GM23248 (cell line): Measurements from ENCODE around the gene HCN2. TPM values are rescaled to one million over a fixed set of nuclear protein-coding genes. Genes with fewer than 3 reads are reported as not detected.

Experiments used
- DNase-seq: peaks from one replicate; pipeline ENCODE4 v3.0.0-alpha.2; 2015
- H2AFZ ChIP-seq: fragments of 200-600 bp; sonication (generic); 2 replicates; pipeline ENCODE4 v1.6.1; 2016; ENCODE audit warnings: antibody characterized with exemption
- H3F3A ChIP-seq: fragments of 200-600 bp; sonication (generic); 2 replicates; pipeline ENCODE4 v1.6.1; 2016; ENCODE audit warnings: mild to moderate bottlenecking, antibody characterized with exemption, mixed run types; ENCODE audit not compliant: insufficient read depth
- H3K27ac ChIP-seq: fragments of 200-600 bp; sonication (generic); 2 replicates; pipeline ENCODE4 v1.5.1; 2016; ENCODE audit warnings: mild to moderate bottlenecking
- H3K27me3 ChIP-seq: fragments of 200-600 bp; sonication (generic); replicated peaks from 2 replicates; pipeline ENCODE4 v1.6.1; 2016; ENCODE audit warnings: mild to moderate bottlenecking; ENCODE audit not compliant: insufficient read depth
- H3K36me3 ChIP-seq: fragments of 200-600 bp; sonication (generic); 2 replicates; pipeline ENCODE4 v1.6.1; 2016; ENCODE audit warnings: low read depth, mild to moderate bottlenecking
- H3K4me1 ChIP-seq: fragments of 200-600 bp; sonication (generic); 2 replicates; pipeline ENCODE4 v1.6.1; 2016; ENCODE audit warnings: mild to moderate bottlenecking; ENCODE audit not compliant: insufficient read depth
- H3K4me2 ChIP-seq: fragments of 200-600 bp; sonication (generic); one replicate; pipeline ENCODE4 v1.6.1; 2016; ENCODE audit warnings: mild to moderate bottlenecking; ENCODE audit not compliant: unreplicated experiment
- H3K4me3 ChIP-seq: fragments of 200-600 bp; sonication (generic); 2 replicates; pipeline ENCODE4 v1.5.1; 2016; ENCODE audit warnings: mild to moderate bottlenecking
- H3K79me2 ChIP-seq: fragments of 200-600 bp; sonication (generic); 2 replicates; pipeline ENCODE4 v1.6.1; 2016; ENCODE audit warnings: mild to moderate bottlenecking; ENCODE audit not compliant: insufficient read depth
- H3K9ac ChIP-seq: fragments of 200-600 bp; sonication (generic); 2 replicates; pipeline ENCODE4 v1.6.1; 2016; ENCODE audit warnings: mild to moderate bottlenecking
- H3K9me2 ChIP-seq: fragments of 200-600 bp; sonication (generic); 2 replicates; pipeline ENCODE4 v1.6.1; 2016; ENCODE audit warnings: mixed run types, mild to moderate bottlenecking, moderate library complexity; ENCODE audit not compliant: insufficient read depth
- H3K9me3 ChIP-seq: fragments of 200-600 bp; sonication (generic); one replicate; pipeline ENCODE4 v1.6.1; 2017; ENCODE audit warnings: low read depth
- H4K20me1 ChIP-seq: fragments of 200-600 bp; sonication (generic); 2 replicates; pipeline ENCODE4 v1.6.0; 2016; ENCODE audit not compliant: insufficient read depth
- EZH2 ChIP-seq: fragments of 200-600 bp; sonication (generic); IDR thresholded peaks from 2 replicates; pipeline ENCODE4 v1.6.1; 2018; ENCODE audit warnings: antibody characterized with exemption, mild to moderate bottlenecking; ENCODE audit not compliant: insufficient read depth, poor library complexity, severe bottlenecking
- EZH2phosphoT487 ChIP-seq: fragments of 200-600 bp; sonication (generic); IDR thresholded peaks from 2 replicates; pipeline ENCODE4 v1.6.1; 2018; ENCODE audit warnings: antibody characterized with exemption, moderate library complexity, mild to moderate bottlenecking, low read depth; ENCODE audit not compliant: insufficient read depth
- WGBS, 2 experiments: methylation state at CpG; one replicate each; pipeline ENCODE4 v1.1.6; 2015 to 2017; ENCODE audit warnings: low lambda C conversion rate in 2 of 2, low coverage in 1 of 2; ENCODE audit errors: missing lambda C conversion rate in 2 of 2; 5-methylcytosine and 5-hydroxymethylcytosine counted together
- in situ Hi-C: fragments of 300-500 bp; cut with MboI; formaldehyde crosslinking; loops from 2 replicates; pipeline ENCODE4 v1.15.0; 2020
- polyA plus RNA-seq: library from polyadenylated mRNA; unstranded; fragments of >200 nt; fragmentation: Nextera tagmentation; extraction: Ambion mirVana; gene quantifications from 2 replicates; pipeline ENCODE4 v1.2.1, GENCODE V29; 2016
- total RNA-seq: library from RNA; depleted of rRNA; stranded (reverse); fragments of >200 nt; shearing (Covaris generic); gene quantifications from 2 replicates; pipeline ENCODE4 v1.2.3, GENCODE V29; 2014

The HCN2 gene
- total and polyA plus RNA-seq, 2 experiments from 2014 or later, result 0.14 to 3.1 TPM

DNA sequence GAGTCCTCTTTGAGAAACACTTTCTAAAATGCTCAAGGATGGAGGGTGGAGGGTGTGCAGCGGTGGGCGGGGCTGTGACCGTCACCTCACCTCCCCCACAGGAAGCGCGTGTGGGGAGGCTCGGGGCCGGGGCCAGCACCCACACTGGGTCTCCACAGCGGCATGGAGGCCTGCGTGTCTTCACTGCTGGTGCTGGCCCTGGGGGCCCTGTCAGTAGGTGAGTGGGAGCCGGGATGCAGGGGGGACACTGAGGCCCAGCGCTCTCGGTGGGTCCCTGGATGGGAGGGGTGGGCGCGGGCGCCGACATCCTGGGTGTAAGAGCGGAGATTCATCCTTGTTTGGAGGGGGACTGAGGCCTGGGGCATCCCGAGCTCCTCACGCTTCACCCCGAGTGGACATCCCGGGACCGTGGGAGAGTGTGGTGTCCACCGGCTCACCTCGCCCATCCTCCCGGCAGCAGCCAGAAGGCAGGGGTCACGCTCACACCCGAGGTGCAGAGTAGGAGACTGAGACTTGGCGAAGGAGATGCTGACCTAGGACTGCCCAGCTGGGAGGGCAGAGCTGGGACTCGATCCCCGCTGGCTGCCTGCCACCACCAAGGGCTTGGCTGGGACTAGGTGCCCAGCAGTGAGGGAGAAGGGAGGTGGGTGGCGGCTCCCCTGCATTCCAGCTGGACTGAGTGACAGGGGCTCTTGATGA lies 45.6 kb upstream of the HCN2 start, which contains the start of gene GZMM:
GZMM (plus strand) TSS at position 144 of the 699 bp plus-strand sequence; CDS start at position 163, 19 bp downstream.
- 69 to 73% methylated on average over 29 to 30 of the region's 31 CpGs for WGBS, 2 experiments
- Histone ChIP-seq H3K79me2 (no peaks in the 10 kb centered on the region), H3K4me1 (no peaks in the 10 kb centered on the region), H4K20me1 (no peaks in the 10 kb centered on the region), H3K9me3 (no peaks in the 10 kb centered on the region), H3K9ac (no peak within 1 kb of the TSS), H3K9me2 (no peaks in the 10 kb centered on the region), H3K36me3 (no peaks in the 10 kb centered on the region), H2AFZ (no peak within 1 kb of the TSS), H3K4me2 (no peak within 1 kb of the TSS), H3F3A (no peaks in the 10 kb centered on the region), H3K27ac (no peak within 1 kb of the TSS), H3K4me3 (no peak within 1 kb of the TSS), H3K27me3 (no peaks in the 10 kb centered on the region)
- in situ Hi-C loops, result no loop called here
- no peak for TF ChIP-seq EZH2
- no peak for TF ChIP-seq EZH2phosphoT487
- no peak for DNase-seq

DNA sequence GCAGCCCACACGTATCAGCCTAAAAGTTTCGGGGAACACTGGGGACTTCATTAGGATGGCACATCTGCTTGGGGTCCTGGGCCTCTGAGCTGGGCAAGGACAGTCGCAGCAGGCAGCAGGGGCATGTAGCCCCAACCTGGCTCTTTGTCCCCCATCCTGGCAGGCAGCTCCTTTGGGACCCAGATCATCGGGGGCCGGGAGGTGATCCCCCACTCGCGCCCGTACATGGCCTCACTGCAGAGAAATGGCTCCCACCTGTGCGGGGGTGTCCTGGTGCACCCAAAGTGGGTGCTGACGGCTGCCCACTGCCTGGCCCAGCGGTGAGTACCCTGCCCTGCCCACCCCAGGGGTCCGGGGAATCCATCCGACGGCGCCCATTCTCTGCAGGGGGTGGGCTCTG lies 42.6 kb upstream of the HCN2 start:
- Histone ChIP-seq H3F3A (no peaks in the 10 kb centered on the region), H3K4me3 (no peak overlapping the region), H2AFZ (no peak overlapping the region), H3K4me1 (no peaks in the 10 kb centered on the region), H3K36me3 (no peaks in the 10 kb centered on the region), H3K4me2 (no peak overlapping the region), H4K20me1 (no peaks in the 10 kb centered on the region), H3K9ac (no peak overlapping the region), H3K79me2 (no peaks in the 10 kb centered on the region), H3K9me3 (no peaks in the 10 kb centered on the region), H3K27ac (no peak overlapping the region), H3K27me3 (no peaks in the 10 kb centered on the region), H3K9me2 (no peaks in the 10 kb centered on the region)
- 76 to 83% methylated on average over 13 to 15 of the region's 15 CpGs for WGBS, 2 experiments
- no peak for DNase-seq
- TF ChIP-seq EZH2phosphoT487, result no peak
- no peak for TF ChIP-seq EZH2
- in situ Hi-C loops, result no loop called here

DNA sequence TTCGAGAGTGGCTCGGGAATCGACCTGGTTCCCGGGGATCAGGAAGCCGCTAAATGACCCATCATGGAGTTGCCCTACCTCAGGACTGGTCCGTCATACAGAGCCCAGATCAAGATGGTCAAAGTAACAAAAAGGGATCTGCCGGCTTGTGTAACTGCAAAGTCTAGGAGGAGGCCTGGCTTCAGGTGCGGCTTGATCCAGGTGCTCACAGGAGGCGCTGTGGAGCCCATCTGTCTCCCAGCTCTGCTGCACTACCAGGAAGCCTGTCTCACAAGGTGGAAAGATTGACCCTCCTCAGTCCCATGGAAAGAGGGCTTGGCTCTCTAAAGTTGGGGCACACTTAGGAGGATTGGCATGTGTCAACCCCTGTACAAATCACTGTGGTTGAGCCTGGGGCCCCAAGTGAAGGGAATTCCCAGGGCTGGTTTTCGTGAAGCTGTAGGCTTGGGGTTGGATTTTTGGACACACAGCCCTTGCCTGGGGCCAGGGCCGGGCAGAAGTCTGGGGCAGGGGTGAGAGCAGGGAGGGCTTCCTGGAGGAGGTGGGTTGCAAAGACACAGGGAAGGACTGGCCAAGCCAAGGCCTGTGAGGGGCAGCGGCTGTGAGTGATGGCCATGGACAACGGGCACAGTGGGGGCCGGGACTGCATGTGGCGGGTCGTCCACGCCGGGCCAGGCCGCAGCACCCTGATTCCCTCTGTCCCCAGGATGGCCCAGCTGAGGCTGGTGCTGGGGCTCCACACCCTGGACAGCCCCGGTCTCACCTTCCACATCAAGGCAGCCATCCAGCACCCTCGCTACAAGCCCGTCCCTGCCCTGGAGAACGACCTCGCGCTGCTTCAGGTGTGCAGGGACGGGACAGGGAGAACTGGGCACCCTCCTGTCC lies 41.6 kb upstream of the HCN2 start:
- no peak overlapping the region for H3K27ac ChIP-seq
- no peak for DNase-seq
- no peaks in the 10 kb centered on the region for H3F3A ChIP-seq
- H3K9me3 ChIP-seq, result no peaks in the 10 kb centered on the region
- no peaks in the 10 kb centered on the region for H3K27me3 ChIP-seq
- H3K4me3 ChIP-seq, result no peak overlapping the region
- H4K20me1 ChIP-seq, result no peaks in the 10 kb centered on the region
- WGBS, 2 experiments, result 73 to 80% methylated on average over 19 to 26 of the region's 26 CpGs
- no peaks in the 10 kb centered on the region for H3K79me2 ChIP-seq
- H3K4me1 ChIP-seq, result no peaks in the 10 kb centered on the region
- H3K4me2 ChIP-seq, result no peak overlapping the region
- H2AFZ ChIP-seq, result no peak overlapping the region
- in situ Hi-C loops, result no loop called here
- TF ChIP-seq EZH2phosphoT487 (no peak), EZH2 (no peak)
- no peak overlapping the region for H3K9ac ChIP-seq
- no peaks in the 10 kb centered on the region for H3K9me2 ChIP-seq
- no peaks in the 10 kb centered on the region for H3K36me3 ChIP-seq

DNA sequence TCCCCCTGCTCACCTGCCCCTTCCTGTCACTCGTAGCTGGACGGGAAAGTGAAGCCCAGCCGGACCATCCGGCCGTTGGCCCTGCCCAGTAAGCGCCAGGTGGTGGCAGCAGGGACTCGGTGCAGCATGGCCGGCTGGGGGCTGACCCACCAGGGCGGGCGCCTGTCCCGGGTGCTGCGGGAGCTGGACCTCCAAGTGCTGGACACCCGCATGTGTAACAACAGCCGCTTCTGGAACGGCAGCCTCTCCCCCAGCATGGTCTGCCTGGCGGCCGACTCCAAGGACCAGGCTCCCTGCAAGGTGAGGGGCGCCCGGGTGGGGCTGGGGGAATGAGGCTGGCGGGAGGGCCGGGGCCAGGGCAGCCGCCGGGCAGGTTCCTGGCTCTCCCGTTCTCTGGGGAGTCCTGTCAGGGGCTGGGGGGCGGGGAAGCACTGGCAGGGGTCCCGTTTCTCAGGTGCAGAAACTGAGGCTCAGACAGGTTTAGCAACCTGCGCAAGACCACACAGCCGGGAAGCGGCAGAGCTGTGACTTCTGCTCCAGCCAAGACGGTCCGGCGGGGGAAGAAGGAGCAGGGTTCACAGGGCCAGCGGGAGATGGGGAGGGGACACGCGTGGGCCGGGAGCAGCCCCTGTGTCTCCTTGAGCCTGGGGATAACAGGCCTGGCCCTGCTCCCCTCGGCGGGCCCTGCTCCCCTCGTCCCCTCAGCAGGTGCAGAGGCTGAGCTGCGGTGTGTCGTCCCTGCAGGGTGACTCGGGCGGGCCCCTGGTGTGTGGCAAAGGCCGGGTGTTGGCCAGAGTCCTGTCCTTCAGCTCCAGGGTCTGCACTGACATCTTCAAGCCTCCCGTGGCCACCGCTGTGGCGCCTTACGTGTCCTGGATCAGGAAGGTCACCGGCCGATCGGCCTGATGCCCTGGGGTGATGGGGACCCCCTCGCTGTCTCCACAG lies 40.5 kb upstream of the HCN2 start:
- no peak overlapping the region for H3K27ac ChIP-seq
- no peak overlapping the region for H2AFZ ChIP-seq
- no peak overlapping the region for H3K4me2 ChIP-seq
- no peak overlapping the region for H3K4me3 ChIP-seq
- no peaks in the 10 kb centered on the region for H3K4me1 ChIP-seq
- in situ Hi-C loops, result no loop called here
- no peaks in the 10 kb centered on the region for H3K79me2 ChIP-seq
- 69 to 76% methylated on average over 33 to 47 of the region's 52 CpGs for WGBS, 2 experiments
- no peaks in the 10 kb centered on the region for H3F3A ChIP-seq
- H3K9me3 ChIP-seq, result no peaks in the 10 kb centered on the region
- no peak for DNase-seq
- H4K20me1 ChIP-seq, result no peaks in the 10 kb centered on the region
- no peak overlapping the region for H3K9ac ChIP-seq
- H3K27me3 ChIP-seq, result no peaks in the 10 kb centered on the region
- TF ChIP-seq EZH2phosphoT487, result no peak
- TF ChIP-seq EZH2, result no peak
- no peaks in the 10 kb centered on the region for H3K9me2 ChIP-seq
- H3K36me3 ChIP-seq, result no peaks in the 10 kb centered on the region
